Lung microvascular endothelial cell (primary cell): ENCODE measurements around the gene GLB1L2. TPM values are rescaled to one million over a fixed set of nuclear protein-coding genes. Genes with fewer than 3 reads are reported as not detected.
"Not testable (repeated sequence)": the region's sequence is repeated elsewhere in the genome, so short reads cannot be mapped to it uniquely, and the experiment has no call there.

Source experiments
- DNase-seq, 2 donors: peaks; one replicate each; pipeline versions ENCODE4 v3.0.0 to v3.0.0-alpha.2; 2010; ENCODE audit warnings: low read depth in 2 of 2
- total RNA-seq: library from RNA; depleted of rRNA; stranded (reverse); fragments of >200 nt; gene quantifications from 2 replicates; pipeline ENCODE4 v1.2.1, GENCODE V29; 2014

Gene GLB1L2
- total RNA-seq, 1 donor from 2014 or later, result under 0.01 TPM

DNA sequence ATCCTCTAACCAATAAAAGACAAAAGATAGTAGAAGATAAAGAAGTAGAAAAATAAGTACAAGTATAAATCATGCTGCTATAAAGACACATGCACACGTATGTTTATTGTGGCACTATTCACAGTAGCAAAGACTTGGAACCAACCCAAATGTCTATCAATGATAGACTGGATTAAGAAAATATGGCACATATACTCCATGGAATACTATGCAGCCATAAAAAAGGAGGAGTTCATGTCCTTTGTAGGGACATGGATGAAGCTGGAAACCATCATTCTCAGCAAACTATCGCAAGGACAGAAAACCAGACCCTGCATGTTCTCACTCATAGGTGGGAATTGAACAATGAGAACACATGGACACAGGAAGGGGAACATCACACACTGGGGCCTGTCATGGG, 10.4 kb upstream of the GLB1L2 start:
- DNase-seq, result not testable (repeated sequence)

DNA sequence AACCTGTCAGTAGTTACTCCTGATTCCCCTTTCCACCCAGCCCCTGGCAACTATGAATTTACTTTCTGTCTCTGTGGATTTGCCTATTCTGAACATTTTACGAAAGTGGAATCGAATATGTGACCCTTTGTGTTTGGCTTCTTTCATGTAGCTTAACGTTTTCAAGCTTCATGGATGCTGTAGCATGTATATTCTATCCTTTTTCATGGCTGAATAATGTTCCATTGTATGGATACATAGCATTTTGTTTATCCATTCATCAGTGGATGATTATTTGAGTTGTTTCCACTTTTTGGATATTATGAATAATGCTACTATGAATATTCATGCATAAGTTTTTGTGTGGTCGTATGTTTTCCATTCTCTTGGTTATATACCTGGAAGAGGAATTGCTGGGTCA, 9.2 kb upstream of the GLB1L2 start:
- no peak for DNase-seq

DNA sequence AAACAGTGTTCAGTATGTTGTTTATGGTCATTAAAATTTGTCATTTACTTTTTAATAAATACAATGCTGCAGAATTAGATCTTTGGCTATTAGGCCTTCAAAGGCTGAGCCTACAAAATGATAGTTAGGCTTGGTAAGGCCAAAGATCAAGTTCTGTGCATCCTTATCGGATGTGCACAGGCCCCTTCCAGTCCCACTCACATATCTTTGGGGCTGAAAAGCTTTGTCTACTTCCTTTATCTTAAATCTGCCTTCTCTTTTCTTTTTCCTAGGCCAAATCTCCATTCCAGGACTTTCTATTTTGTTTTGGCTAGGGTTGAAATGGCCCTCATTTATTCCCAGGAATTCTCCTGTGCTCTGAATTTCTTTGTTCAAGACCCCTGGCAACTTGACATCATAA, 3.4 kb upstream of the GLB1L2 start:
- DNase-seq, result no peak

DNA sequence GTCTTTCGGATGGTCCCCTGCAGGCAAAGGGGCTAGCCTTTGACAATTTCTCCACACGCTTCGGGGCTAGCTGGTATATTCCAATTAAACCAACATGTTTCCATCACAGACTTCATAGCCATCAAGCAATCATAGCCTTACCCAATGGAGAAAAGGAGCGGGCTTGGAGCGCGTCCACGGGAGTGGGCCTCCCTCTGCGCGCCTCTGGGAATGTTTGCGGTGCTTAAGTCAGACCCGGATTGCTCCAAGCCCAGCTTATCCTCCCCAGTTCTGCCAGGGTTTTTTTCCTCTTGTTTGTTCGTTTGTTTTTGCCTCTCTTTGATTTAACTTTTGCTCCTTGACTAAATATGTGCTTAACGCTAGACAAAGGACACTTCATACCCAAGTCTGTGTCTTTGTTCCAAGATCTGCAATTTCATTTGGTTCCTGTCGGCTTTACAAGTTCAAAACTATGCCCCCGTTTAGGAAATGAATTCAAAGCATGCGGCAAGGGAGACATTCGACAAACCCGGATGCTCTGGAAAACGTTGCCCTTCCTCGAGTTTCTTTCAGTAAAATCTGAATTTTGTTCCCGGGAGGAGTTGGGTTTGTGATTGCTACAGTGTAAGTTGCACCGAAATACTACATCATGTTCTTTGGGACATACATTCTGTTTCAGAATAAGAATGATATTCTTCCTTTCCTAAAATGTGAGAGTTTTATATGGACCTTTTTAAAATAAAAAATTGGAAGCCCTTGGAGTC, 1.0 kb upstream of the GLB1L2 start:
- no peak for DNase-seq

DNA sequence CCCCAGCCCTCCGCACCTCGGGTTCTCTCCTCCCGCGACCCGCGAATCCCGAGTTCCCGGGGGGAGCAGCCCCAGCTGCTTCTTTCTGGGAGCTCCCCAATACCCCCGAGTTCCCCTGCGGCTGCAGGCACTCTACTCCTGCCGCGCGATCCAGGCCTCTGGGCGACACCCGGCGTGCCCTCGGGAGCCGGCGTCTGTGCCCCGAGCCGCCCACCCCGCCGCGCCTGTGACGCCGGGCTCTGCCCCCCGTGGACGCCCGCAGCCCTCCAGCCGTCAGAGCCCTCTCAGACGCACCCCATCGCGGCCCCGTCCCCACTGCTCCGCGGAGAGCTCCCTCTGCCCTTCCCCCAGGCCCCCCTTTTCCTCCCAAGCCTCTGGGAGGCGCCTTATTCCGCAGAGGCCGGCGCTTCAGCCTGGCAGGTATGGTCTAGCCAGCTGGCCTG, 422 bp downstream of the GLB1L2 start:
- no peak for DNase-seq

DNA sequence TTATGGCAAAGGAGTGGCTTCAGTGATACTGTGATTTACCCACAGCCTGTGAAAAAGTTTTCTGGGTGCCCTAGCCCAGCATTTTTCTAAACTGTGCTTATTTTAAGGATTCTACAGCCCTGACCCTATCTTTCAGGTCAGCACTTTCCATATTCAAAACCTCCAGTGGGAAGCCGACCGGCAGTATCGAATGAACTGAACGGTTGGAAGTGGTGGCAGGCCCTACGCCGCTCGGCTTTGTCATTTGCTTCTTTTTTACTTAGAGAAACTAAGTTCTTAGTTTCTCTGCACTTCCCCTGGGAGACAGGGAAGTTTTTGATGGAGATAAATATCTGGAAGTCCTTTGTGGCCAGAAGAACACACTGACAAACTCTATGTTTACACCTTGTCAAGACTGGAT, 994 bp downstream of the GLB1L2 start:
- DNase-seq, result no peak

DNA sequence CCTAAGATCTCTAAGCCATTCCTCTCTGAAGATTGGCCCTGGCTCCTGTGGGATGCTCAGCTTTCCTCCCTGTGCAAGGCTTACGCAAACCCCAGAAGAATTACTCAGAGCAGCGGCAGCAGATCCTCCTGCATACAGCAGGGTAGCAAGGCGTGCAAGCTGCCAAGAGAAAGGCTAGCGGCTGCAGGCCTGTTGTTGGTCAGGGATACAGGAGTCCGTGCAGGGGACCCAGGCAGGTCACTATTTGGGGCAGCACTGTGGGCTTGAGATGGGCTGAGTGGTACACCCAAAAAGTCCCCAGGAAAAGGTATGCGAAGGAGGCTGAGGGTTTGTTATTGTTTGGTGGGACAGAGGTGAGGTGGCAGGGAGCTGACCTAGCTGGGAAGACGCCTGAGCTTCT, 1.5 kb downstream of the GLB1L2 start:
- no peak for DNase-seq

DNA sequence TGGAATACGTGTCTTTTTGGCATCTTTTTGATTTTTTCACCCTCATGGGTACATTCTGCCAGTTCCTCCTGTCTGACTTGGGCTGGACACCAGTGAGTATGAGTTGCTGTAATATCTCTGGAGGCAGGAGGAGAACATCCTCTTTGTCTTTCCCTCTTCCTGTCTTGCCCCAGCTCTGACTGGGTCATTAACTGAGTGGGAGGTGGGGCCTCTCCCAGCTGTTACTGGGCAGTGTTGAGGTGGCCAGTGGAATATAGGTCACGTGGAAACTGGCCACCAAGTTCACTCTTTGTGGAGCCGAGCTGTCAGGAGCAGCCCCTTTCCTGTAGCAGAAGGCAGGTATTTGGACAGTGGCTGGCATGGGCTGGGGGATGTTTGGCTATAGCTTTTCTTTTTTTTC, 2.2 kb downstream of the GLB1L2 start:
- DNase-seq, result no peak

DNA sequence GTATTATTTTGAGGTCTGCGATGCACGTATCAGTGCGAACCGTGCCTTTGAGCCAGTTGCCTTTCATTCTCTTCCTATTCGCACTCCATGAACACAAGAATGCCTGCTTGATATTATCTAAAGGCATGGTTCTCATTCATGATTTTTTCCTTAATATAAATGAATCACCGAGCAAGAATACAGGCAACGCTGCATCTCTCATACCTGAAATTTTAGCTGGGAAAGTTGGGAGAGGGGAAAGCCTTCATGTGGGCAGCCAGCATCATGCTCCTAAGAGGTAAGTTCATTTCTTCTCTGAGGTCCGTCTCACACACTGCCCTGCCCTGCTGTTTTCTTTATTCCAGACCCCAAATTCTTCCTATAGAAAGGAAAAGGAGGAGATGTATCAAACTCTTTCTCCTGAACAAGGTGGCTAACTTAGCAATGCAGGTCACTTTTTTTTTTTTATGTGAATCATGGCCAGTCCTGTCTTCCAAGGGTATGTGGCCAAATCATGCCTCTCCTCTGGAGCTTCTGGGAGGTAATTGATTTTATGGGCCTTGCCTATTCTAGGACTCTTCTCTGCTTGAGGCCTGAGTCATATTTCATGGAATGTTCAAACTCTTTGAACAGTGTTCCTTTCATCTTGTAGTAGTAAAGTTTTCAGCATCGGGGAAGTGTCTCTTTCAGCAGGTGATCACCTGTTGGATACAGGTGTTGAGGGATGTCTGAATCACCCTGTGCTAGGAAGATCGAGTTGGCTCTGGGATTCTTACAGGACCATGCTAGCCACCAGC, 3.2 kb downstream of the GLB1L2 start:
- no peak for DNase-seq

DNA sequence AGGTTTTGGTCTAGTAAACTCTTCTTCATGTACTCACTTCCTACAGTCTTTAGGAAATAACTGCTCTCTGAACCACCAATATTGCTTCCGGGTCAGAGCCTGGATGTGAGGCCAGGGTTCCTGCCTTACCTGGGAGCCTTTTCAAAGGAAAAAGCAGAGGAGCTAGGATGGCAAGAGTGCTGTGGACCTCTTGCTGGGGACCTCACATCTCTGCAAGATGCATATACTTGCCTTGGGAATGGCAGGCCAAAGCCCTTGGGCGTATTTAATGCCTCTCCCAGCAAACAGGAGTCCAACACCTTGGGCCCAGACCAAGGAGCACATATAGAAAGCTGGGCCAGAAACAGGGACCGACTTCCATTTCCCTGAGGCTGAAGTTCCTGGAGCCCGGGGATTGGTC, 5.3 kb downstream of the GLB1L2 start:
- DNase-seq, result no peak

DNA sequence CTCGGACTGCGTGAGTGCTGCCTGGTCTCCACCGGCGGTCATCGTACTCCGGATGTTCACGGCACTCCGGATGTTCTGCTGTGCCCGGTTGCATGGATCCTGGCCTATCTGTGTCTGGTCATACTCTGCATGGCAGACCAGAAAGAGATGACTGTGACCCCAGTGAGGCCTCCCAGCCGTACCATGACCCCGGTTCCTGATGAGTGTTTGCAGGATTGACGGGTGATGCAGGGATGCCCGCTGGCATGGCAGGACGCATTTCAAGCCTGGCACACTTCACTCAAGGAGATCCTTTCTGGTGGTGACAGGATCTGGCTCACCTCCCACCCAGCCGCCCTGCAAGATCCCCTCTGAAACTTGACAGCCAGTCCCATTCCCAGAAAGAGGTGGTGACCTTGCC, 6.3 kb downstream of the GLB1L2 start:
- DNase-seq, result no peak

DNA sequence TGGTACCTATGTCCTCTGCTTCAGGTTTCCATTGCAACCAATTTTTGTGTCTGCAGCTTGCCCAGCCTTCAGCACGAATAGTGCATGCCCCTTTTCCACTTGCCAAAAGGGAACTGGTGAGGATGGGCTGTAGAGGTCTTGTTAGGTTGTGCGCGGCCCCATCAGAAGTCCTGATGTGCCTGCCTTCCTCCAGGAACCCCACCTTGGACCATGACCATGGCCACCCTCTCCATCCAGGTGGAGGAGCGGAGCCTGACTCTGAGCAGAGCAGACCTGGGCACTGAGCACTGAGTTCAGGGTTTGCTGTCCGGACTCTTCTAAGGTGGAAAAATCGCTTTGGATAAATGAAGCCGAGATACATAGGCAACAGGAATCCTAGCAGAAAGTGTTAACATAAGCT, 6.9 kb downstream of the GLB1L2 start:
- DNase-seq, result no peak

DNA sequence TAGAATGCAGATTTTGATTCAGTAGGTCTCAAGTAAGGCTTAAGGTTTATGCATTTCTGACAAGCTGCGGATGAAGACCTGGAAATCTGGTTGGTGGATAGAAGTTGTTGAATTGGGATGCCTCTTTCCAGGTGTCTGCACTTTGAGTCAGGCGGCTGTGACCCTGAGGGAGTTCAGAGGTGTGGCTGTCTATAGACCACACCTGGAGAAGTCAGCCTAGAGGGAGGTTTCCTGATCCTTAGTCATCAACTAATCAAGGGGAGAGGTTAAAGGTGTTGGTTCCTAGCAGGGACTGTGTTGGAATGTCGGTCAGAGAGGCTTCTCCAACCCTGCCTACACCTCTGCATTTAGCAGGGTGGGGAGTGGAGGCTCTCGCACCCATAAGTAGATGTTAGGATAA, 8.0 kb downstream of the GLB1L2 start:
- DNase-seq, result no peak

DNA sequence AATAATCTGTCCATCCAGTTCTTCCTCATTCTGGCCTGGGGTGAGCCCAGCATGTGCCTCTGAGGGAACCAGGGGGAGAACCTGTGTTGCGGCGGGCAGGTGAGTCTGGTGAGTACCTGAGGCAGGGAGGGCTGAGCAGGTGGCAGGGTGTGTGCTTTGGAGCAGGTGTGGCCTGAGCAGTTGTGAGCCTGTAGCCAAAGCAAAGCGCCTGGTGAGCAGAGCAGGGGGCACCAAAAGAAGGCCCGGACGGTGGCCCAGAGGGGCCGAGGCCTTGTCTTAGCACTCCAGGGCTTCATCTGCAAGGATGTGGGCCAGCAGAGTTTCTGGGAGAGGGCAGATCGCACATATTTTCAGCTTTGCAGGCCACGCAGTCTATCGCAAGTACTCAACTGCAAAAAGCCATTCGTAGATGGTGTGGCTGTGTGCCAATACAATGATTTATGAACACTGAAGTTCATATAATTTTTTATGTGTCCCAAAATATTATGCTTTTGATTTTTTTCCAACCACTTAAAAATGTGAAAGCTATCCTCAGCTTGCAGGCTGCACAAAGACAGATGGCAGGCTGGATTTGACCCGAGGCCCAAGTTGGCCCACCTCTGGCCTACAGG, 8.7 kb downstream of the GLB1L2 start:
- DNase-seq, result no peak

DNA sequence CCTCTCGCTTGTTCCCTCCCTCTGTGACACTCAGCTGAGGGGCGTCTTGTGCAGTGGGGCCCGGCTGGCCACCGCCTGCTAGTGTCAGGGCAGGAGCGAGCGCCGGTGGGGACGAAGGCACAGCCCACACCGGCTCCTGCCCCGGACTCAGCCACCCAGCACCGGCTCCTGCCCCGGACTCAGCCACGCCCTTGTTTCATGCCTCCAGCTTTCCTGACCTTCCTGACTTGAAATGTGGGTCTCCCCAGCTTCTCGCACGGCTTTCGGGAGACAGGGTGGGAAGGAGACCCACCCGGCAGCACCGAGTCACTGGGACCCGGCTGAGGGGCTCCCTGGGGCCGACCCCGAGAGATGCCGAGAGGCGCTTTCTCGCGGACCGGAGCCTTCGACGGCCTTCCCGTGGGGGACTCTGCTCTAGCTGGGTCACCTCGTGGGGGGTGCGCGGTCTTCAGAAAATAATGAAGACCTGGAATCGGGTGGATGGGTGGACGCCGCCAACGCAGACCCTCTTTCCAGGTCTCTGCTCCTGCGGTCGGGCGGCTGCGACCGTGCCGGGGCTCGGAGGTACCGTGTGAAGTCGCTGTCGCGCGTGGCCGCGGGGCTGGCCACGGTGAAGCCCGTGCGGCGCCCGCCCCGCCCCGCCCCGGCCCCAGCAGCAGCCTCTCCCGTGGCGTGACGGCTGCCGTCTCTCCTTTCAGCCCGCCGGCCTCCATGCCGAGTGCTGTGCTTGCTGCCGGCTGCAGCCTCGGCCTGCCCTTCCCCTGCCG, 10.2 kb downstream of the GLB1L2 start:
- no peak for DNase-seq

DNA sequence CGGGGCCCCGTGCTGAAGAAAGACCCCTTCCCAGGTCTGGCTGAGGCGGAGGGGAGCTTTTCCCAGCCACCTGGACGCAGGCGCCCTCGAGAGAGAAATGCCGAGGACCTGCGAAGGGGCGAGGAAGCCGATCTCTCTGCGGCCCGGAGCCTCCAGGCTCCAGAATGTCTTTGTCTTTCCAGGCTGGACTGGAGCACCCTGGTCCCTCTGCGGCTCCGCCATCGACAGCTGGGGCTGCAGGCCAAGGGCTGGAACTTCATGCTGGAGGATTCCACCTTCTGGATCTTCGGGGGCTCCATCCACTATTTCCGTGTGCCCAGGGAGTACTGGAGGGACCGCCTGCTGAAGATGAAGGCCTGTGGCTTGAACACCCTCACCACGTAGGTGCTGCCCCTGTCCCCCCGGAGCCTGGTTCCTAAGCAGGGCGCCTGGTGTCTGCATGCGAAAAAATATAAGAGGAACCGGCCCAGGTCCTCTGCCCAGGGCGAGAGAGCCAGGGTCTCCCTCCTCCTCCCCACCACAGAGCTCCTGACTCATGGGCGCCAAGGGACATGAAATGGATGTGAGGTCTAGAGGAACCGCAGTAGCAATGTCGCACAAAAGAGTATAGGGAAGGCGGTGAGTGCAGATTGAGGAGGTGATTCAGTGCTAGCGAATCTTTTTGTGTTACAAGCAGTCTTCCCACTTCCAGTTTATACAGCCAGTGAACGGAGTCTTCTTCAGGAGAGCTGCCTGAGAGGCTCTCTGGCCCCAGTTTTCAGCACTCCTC, 11.0 kb downstream of the GLB1L2 start:
- no peak for DNase-seq

DNA sequence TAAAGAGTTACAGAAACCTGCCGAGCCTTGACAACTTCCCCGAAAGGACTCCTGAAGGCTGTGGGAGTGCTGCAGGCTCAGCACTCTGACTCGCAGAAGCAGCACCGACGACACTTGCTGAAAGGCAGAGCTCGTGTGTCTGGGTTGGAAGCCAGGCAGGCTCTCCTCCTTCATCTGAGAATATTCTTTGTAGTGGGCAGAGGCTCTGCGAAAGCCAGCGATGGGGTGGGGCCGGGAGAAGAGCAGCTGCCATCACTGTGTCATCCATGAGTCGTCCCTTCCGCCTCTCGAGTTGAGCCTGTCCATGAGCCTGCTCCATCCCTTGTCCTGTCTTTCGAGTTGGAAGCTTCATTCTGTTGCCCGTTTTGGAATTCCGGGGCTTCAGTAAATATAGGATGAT, 11.9 kb downstream of the GLB1L2 start:
- no peak for DNase-seq

DNA sequence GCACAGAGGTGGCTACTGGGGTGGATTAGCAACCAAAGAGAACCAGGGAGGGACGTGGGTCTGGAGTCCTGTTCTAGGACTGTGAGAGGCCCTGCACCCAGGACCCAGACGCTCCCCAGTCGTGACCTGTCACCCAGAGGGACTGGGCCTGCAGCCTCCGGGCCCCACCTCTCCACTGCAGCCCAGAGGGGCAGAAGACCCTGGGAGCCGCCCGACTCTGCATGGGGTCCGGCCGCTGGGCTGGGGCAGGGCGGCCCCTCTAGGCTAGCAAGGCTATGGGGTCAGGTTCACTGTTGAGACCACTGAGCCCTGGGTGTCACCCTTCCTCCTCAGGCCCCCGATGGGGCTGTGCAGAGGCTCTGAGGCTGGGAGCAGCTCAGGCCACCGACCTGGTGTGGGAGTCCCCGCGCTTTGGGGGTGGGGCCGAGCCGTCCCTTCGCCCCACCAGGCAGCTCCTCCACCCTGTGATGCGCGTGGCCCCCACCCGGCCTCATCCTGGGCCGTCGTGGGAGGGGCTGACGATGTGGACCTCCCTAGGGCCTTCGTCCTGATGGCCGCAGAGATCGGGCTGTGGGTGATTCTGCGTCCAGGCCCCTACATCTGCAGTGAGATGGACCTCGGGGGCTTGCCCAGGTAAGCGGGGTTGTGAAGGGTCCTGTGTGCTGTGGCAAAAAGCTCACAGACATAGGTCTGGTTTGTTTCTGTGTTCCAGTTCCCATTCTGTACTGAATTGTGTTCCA, 12.9 kb downstream of the GLB1L2 start:
- not testable (repeated sequence) for DNase-seq

DNA sequence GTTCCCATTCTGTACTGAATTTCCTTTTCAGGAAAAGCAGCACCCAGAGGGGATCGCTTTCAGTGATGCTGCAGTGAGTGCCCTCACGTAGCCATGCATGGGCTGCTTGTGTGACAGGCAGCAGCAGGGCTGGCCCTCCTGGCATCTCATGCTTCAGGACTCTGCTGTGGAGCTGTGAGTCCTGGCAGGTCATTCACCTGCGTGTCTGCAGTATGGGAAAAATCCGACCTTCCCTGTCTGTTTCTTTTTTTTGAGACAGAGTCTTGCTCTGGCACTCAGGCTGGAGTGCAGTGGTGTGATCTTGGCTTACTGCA, 13.4 kb downstream of the GLB1L2 start:
- no peak for DNase-seq

DNA sequence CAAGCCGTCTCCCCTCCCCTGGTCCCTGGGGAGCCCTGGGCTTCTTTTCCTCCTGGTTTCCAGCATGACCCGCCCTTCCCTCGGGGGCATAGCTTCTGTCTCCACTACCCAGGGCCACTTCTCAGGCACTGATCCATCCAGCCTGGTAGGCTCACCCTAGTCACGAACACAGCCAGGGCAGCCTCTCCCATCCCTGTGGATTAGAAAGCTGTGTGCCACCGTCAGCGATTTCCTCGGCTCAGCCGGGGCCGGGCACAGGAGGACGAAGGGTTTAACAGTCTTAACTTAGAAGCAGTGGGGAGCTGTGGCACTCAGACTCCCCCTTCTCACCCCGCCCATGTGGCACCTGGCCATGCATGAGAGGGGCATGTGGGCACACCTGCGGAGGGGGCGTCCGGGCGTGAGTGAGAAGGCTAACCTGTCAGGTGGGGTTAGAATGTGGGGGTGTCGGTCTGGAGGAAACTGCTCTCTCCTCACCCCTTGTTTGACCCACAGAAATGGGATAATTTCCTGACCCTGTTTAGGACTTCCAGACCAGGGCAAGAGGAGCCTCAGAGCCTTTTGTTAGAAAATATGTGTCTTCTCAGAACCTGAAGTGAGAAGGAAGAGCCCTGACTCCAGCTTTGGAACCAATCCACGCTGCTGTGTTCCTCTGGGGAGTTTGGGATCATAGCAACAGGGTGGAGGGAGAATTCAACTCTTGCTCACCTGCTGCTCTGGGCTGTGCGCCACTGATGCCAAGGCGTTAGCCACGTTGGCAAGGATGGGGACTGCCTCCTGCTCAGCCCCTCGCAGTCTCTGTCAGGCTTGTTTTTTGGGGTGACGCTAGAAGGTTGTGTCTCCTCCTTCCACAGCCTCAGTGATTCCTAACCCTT, 14.6 kb downstream of the GLB1L2 start:
- DNase-seq, result no peak
